Vagina (tissue), 2 donors: Measurements from ENCODE around the gene SPATA9. TPM values are rescaled to one million over a fixed set of nuclear protein-coding genes. Genes with fewer than 3 reads are reported as not detected.

Experiments
- DNase-seq, 2 donors: peaks; one replicate each; pipeline ENCODE4 v3.0.0-alpha.2; 2017; ENCODE audit errors: extremely low spot score in 2 of 2
- H3K27ac ChIP-seq: fragments of 200-600 bp; sonication (generic); one replicate; pipeline ENCODE4 v1.5.1; 2019
- H3K27me3 ChIP-seq: fragments of 200-600 bp; sonication (generic); one replicate; pipeline ENCODE4 v1.5.1; 2019
- H3K36me3 ChIP-seq, 2 donors: fragments of 200-600 bp; sonication (generic); one replicate each; pipeline ENCODE4 v1.5.1; 2017 to 2019
- H3K4me1 ChIP-seq: fragments of 200-600 bp; sonication (generic); one replicate; pipeline ENCODE4 v1.5.1; 2019
- H3K4me3 ChIP-seq, 2 donors: fragments of 200-600 bp; sonication (generic); 1 replicate in 1 of 2; 2 replicates in 1 of 2; pipeline ENCODE4 v1.5.1; 2016 to 2019
- H3K9me3 ChIP-seq: fragments of 200-600 bp; sonication (generic); one replicate; pipeline ENCODE4 v1.5.1; 2019
- POLR2A ChIP-seq, 2 donors: fragments of 450-650 bp; IDR thresholded peaks; one replicate each; pipeline ENCODE4 v1.6.1; 2017; ENCODE audit warnings: antibody characterized with exemption in 2 of 2, mild to moderate bottlenecking in 2 of 2, moderate library complexity in 2 of 2
- POLR2AphosphoS5 ChIP-seq, 2 donors: sonication (generic); formaldehyde crosslinking; IDR thresholded peaks; one replicate each; pipeline ENCODE4 v1.9.0; 2017; ENCODE audit warnings: antibody characterized with exemption in 2 of 2, mild to moderate bottlenecking in 2 of 2, low read depth in 1 of 2; ENCODE audit not compliant: insufficient read depth in 1 of 2
- intact Hi-C: fragments of 100-400 bp; cut with DNase I; formaldehyde crosslinking; loops from one replicate; pipeline ENCODE4 v1.15.1; 2023
- total RNA-seq: library from RNA; depleted of rRNA; stranded (reverse); fragments of >200 nt; gene quantifications from one replicate; pipeline ENCODE4 v1.2.3, GENCODE V29; 2016
- TF ChIP-seq, protein P1 (sequence below), 3 experiments: fragments of 450-650 bp in 2 of 3; fragments of 200-600 bp in 1 of 3; sonication (generic) in 1 of 3; IDR thresholded peaks; one replicate each; pipeline ENCODE4 v1.5.1; 2017 to 2019; ENCODE audit warnings: antibody characterized with exemption in 3 of 3, mild to moderate bottlenecking in 2 of 3, moderate library complexity in 2 of 3

Gene SPATA9
- total RNA-seq, 1 donor from 2014 or later = not detected

GRCh38 chr5:95701074-95701473, 18.3 kb upstream of the SPATA9 start:
- no peak for DNase-seq
- intact Hi-C loops = no loop called here
- H3K27ac ChIP-seq = no peak overlapping the region
- no peak overlapping the region for H3K4me3 ChIP-seq
- no peaks in the 10 kb centered on the region for H3K36me3 ChIP-seq
- no peaks in the 10 kb centered on the region for H3K9me3 ChIP-seq
- TF ChIP-seq POLR2AphosphoS5 (IDR thresholded peaks at IDR 0.05; ENCODE audit: insufficient read depth in 1 of 2, low read depth in 1 of 2) (no peak), POLR2A (IDR thresholded peaks at IDR 0.05) (no peak)
- TF ChIP-seq, protein P1, sequence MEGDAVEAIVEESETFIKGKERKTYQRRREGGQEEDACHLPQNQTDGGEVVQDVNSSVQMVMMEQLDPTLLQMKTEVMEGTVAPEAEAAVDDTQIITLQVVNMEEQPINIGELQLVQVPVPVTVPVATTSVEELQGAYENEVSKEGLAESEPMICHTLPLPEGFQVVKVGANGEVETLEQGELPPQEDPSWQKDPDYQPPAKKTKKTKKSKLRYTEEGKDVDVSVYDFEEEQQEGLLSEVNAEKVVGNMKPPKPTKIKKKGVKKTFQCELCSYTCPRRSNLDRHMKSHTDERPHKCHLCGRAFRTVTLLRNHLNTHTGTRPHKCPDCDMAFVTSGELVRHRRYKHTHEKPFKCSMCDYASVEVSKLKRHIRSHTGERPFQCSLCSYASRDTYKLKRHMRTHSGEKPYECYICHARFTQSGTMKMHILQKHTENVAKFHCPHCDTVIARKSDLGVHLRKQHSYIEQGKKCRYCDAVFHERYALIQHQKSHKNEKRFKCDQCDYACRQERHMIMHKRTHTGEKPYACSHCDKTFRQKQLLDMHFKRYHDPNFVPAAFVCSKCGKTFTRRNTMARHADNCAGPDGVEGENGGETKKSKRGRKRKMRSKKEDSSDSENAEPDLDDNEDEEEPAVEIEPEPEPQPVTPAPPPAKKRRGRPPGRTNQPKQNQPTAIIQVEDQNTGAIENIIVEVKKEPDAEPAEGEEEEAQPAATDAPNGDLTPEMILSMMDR (IDR thresholded peaks at IDR 0.05) = no peak
- no peaks in the 10 kb centered on the region for H3K27me3 ChIP-seq
- H3K4me1 ChIP-seq = no peaks in the 10 kb centered on the region

DNA sequence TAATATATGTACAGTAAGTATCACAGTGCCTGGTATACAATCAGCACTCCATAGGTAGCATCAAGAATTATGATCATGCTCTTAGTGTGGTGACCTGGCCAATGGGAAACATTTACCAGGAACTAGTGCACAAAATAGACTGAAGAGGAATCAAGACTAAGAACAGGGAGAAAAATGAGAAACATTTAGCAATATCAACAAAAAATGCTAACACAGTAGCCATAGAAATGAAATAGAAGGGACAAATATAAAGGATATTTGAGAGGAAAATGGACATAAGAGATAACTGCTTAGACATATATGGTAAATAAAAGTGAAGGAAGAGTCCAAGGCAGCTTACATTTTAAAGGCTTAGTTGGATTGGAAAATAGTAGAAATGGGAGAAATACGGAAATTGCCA, 16.5 kb upstream of the SPATA9 start:
- Histone ChIP-seq H3K4me3 (no peak overlapping the region), H3K27ac (no peak overlapping the region), H3K9me3 (no peaks in the 10 kb centered on the region), H3K27me3 (no peaks in the 10 kb centered on the region), H3K4me1 (no peaks in the 10 kb centered on the region), H3K36me3 (no peaks in the 10 kb centered on the region)
- intact Hi-C loops = no loop called here
- no peak for DNase-seq
- TF ChIP-seq POLR2A (IDR thresholded peaks at IDR 0.05) (no peak), POLR2AphosphoS5 (IDR thresholded peaks at IDR 0.05; ENCODE audit: insufficient read depth in 1 of 2, low read depth in 1 of 2) (no peak)
- TF ChIP-seq, protein P1 (IDR thresholded peaks at IDR 0.05) = no peak

- H3K36me3 ChIP-seq = no peaks in the 10 kb centered on the region
- H3K27me3 ChIP-seq = no peaks in the 10 kb centered on the region
- intact Hi-C loops = no loop called here
- H3K4me3 ChIP-seq = no peak overlapping the region
- H3K9me3 ChIP-seq = no peaks in the 10 kb centered on the region
- TF ChIP-seq POLR2AphosphoS5 (IDR thresholded peaks at IDR 0.05; ENCODE audit: insufficient read depth in 1 of 2, low read depth in 1 of 2) = no peak
- no peak for TF ChIP-seq POLR2A (IDR thresholded peaks at IDR 0.05)
- TF ChIP-seq, protein P1 (IDR thresholded peaks at IDR 0.05) = no peak
- no peak overlapping the region for H3K27ac ChIP-seq
- no peak for DNase-seq
- no peaks in the 10 kb centered on the region for H3K4me1 ChIP-seq
These were observed 15.2 kb upstream of the SPATA9 start for GRCh38 chr5:95697781-95698681.

GRCh38 chr5:95690333-95690732, 7.5 kb upstream of the SPATA9 start:
- no peak overlapping the region for H3K4me3 ChIP-seq
- no peak overlapping the region for H3K27ac ChIP-seq
- H3K36me3 ChIP-seq = no peaks in the 10 kb centered on the region
- H3K27me3 ChIP-seq = no peaks in the 10 kb centered on the region
- no peaks in the 10 kb centered on the region for H3K4me1 ChIP-seq
- TF ChIP-seq POLR2AphosphoS5 (IDR thresholded peaks at IDR 0.05; ENCODE audit: insufficient read depth in 1 of 2, low read depth in 1 of 2) (no peak), POLR2A (IDR thresholded peaks at IDR 0.05) (no peak)
- TF ChIP-seq, protein P1 (IDR thresholded peaks at IDR 0.05) = no peak
- intact Hi-C loops = no loop called here
- no peaks in the 10 kb centered on the region for H3K9me3 ChIP-seq
- DNase-seq = no peak

DNA sequence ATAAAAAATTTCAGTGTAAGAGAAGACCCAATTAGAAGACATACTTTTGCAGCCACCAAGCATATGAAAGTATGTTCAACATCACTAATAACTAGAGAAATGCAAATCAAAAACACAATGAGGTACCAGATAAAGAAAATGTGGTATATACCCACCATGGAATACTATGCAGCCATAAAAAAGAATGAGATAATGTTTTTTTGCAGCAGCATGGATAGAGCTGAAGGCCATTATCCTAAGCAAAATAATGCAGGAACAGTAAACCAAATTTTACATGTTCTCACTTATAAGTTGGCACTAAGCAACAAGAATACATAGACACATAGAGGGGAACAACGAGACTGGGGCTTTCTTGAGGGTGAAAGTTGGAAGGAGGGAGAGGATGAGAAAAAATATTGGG, 6.9 kb upstream of the SPATA9 start:
- no peak for DNase-seq
- TF ChIP-seq POLR2A (IDR thresholded peaks at IDR 0.05) = no peak
- Histone ChIP-seq H3K9me3 (no peaks in the 10 kb centered on the region), H3K27ac (no peak overlapping the region), H3K4me3 (no peak overlapping the region), H3K27me3 (no peaks in the 10 kb centered on the region), H3K36me3 (no peaks in the 10 kb centered on the region), H3K4me1 (no peaks in the 10 kb centered on the region)
- intact Hi-C loops = no loop called here
